ENCODE measurements around the gene CEBPA. TPM values are rescaled to one million over a fixed set of nuclear protein-coding genes. Genes with fewer than 3 reads are reported as not detected.

The CEBPA gene
- total and polyA plus RNA-seq, 2 experiments from 2014 or later, result 2.4 to 6.2 TPM

- Histone ChIP-seq H3K27ac (no peak overlapping the region), H3K4me3 (no peak overlapping the region), H3K27me3 (no peaks in the 10 kb centered on the region), H3K9me3 (ENCODE audit: low read depth) (no peaks in the 10 kb centered on the region), H3K4me1 (ENCODE audit: low read depth) (no peaks in the 10 kb centered on the region), H3K36me3 (no peaks in the 10 kb centered on the region)
- TF ChIP-seq CTCF (IDR thresholded peaks at IDR 0.05; ENCODE audit: low read depth, low read length), result no peak
- DNase-seq (ENCODE audit: low read depth in 1 of 2, low spot score in 1 of 2), result no peak
These were observed 46.1 kb downstream of the CEBPA start for GRCh38 chr19:33256261-33256660.

- Histone ChIP-seq H3K9me3 (ENCODE audit: low read depth) (no peaks in the 10 kb centered on the region), H3K4me1 (ENCODE audit: low read depth) (no peaks in the 10 kb centered on the region), H3K27me3 (no peaks in the 10 kb centered on the region), H3K36me3 (no peaks in the 10 kb centered on the region), H3K4me3 (no peak overlapping the region), H3K27ac (no peak overlapping the region)
- no peak for TF ChIP-seq CTCF (IDR thresholded peaks at IDR 0.05; ENCODE audit: low read depth, low read length)
- no peak for DNase-seq (ENCODE audit: low read depth in 1 of 2, low spot score in 1 of 2)
These were observed 46.6 kb downstream of the CEBPA start for GRCh38 chr19:33255781-33256180.

GRCh38 chr19:33254245-33254824 lies 48.0 kb downstream of the CEBPA start:
- TF ChIP-seq CTCF (IDR thresholded peaks at IDR 0.05; ENCODE audit: low read depth, low read length), result no peak
- Histone ChIP-seq H3K27me3 (no peaks in the 10 kb centered on the region), H3K27ac (no peak overlapping the region), H3K36me3 (no peaks in the 10 kb centered on the region), H3K4me1 (ENCODE audit: low read depth) (no peaks in the 10 kb centered on the region), H3K4me3 (no peak overlapping the region), H3K9me3 (ENCODE audit: low read depth) (no peaks in the 10 kb centered on the region)
- DNase-seq (ENCODE audit: low read depth in 1 of 2, low spot score in 1 of 2), result no peak

GRCh38 chr19:33252971-33253370 lies 49.4 kb downstream of the CEBPA start:
- Histone ChIP-seq H3K27me3 (no peaks in the 10 kb centered on the region), H3K4me3 (no peak overlapping the region), H3K9me3 (ENCODE audit: low read depth) (no peaks in the 10 kb centered on the region), H3K27ac (no peak overlapping the region), H3K36me3 (no peaks in the 10 kb centered on the region), H3K4me1 (ENCODE audit: low read depth) (no peaks in the 10 kb centered on the region)
- no peak for TF ChIP-seq CTCF (IDR thresholded peaks at IDR 0.05; ENCODE audit: low read depth, low read length)
- no peak for DNase-seq (ENCODE audit: low read depth in 1 of 2, low spot score in 1 of 2)

- no peaks in the 10 kb centered on the region for H3K9me3 ChIP-seq (ENCODE audit: low read depth)
These were observed 49.8 kb downstream of the CEBPA start for GRCh38 chr19:33252418-33252962.

More at GRCh38 chr19:33252418-33252962, 49.8 kb downstream of the CEBPA start:
- no peak for TF ChIP-seq CTCF (IDR thresholded peaks at IDR 0.05; ENCODE audit: low read depth, low read length)
- H3K4me3 ChIP-seq, result no peak overlapping the region
- H3K27ac ChIP-seq, result no peak overlapping the region
- no peaks in the 10 kb centered on the region for H3K4me1 ChIP-seq (ENCODE audit: low read depth)
- DNase-seq (ENCODE audit: low read depth in 1 of 2, low spot score in 1 of 2), result no peak
- H3K27me3 ChIP-seq, result no peaks in the 10 kb centered on the region
- no peaks in the 10 kb centered on the region for H3K36me3 ChIP-seq
